Amniotic stem cell (primary cell): Measurements from ENCODE around the gene MTM1.

Source experiments
- DNase-seq: peaks from one replicate; lab custom pipeline; 2025; lab: John Stamatoyannopoulos, UW

Gene MTM1

GRCh38 chrX:150548684-150549083 is 19.7 kb upstream of the MTM1 start:
- DNase-seq: no peak

- no peak for DNase-seq
These were observed 16.5 kb upstream of the MTM1 start for GRCh38 chrX:150551963-150552362.

DNA sequence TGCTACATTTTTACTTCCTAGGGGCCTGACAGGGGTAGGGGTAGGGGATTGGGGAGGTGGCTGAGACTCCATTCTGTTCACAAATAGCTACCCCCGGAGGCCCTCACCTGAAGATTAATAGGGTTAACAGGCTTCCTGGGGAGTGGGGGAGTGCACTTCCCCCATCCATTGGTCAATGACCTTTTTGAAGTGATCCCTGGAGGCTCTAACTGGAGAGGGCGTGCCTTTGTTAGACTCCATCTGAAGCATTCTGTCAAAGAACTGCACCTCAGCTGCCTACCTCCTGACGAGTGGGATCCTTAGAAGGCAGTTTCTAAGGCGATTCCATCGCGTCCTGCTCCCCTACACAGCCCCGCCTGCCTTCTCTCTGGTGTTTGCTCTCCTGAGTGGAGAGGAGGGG is 10.0 kb upstream of the MTM1 start:
- DNase-seq: no peak

GRCh38 chrX:150564838-150565237 is 3.6 kb upstream of the MTM1 start:
- no peak for DNase-seq

DNA sequence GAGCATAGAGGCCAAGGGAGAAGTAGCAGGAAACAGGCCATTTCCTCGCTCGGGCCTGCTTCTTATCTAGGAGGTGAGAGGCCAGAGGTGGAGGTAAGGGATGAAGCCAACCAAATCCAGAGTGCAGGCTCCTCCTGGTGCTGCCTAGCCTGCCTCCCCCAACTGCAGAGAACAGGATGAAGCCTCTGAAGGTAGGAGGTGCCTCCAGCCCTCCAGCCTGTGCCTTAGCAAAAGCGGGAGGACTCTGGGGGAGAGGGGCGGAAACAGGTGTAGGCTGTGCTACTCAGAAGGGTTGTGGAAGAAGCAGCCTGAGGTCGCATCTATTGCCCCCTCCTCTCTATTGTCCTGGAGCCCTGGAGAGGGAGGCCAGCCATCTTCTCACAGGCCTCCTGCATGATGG is 2.9 kb upstream of the MTM1 start:
- no peak for DNase-seq

- DNase-seq: no peak
These were observed 1.7 kb upstream of the MTM1 start for GRCh38 chrX:150566734-150567182.

- no peak for DNase-seq
These were observed 639 bp upstream of the MTM1 start for GRCh38 chrX:150567645-150568319.

- no peak for DNase-seq
These were observed 695 bp downstream of the MTM1 start for GRCh38 chrX:150569155-150569477.

- DNase-seq: no peak
These were observed 2.1 kb downstream of the MTM1 start for GRCh38 chrX:150570512-150570911.

DNA sequence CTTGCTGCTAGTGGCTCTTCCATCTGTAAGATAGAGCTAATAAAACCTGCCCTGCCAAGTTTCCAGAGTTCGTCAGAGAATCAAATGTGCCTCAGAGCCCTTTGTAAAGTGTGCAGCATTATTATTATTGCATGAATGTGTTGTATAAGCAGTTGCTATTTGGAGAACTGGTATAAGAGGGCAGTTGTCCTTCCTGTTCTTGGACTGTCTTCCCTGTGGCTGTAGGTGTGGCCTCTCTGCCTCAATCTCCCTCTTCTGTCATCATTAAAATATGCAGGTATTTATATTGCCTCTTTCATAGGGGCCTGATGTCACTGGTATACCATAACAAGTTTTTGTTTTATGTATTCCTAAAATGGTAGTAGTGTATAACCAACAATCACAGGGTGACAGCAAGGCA is 3.8 kb downstream of the MTM1 start:
- DNase-seq: no peak

DNA sequence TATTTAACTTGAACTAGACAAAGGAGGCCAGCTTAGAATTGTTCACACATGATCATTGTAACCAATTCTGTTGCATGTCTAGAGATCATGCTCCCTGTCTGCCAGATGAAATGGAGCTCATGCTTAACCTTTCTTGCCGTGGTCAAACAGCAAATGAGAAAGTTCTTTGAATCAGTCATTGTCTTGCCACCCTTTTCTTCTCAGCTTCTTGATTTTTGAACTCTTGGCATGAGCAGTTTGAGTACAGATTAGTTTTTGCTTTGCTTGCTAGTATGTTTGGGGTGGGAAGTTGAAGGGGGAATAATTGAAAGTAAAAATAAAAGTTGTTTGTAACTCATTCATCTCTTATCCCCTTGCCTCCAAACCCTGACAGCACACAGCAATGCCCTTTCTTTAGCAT is 4.7 kb downstream of the MTM1 start:
- DNase-seq: no peak

DNA sequence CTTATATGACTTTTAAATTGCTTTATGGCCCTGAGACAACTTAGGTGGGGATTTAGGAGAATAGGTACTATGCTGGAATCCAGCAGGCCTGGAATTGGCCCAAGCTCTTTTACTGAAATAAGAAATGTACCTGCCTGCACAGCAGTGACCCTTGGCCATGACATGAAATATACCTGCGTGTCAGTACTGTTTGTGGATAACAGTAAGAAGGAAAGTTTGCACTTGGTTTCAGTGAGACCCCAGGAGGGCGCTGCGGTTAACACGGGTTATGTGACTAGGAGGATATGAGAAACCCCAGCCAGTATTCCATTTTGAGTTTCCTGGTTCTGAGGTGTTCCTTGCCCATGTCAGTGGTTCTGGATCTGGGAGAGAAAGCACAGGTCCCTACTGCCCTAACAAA is 5.3 kb downstream of the MTM1 start:
- no peak for DNase-seq

GRCh38 chrX:150574559-150575418 is 6.4 kb downstream of the MTM1 start:
- no peak for DNase-seq

DNA sequence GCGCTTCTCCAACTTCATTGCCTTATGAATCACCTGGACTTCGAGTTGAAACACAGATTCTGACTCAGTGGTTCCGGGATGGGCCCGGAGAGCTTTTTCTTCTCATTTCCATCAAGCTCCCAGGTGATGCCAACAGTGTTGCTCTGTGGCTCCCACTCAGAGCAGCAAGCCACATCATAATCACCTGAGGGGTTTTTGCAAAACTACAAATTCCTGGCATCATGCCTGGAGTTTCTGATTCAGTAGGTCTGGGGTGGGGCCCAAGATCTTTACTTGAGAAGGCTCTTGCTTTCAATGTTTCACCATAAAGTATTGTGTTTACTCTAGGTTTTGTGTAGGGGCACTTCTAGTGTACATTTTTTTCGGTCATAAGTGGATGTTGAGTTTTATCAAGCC is 7.0 kb downstream of the MTM1 start:
- peak; percentile 12 for DNase-seq

DNA sequence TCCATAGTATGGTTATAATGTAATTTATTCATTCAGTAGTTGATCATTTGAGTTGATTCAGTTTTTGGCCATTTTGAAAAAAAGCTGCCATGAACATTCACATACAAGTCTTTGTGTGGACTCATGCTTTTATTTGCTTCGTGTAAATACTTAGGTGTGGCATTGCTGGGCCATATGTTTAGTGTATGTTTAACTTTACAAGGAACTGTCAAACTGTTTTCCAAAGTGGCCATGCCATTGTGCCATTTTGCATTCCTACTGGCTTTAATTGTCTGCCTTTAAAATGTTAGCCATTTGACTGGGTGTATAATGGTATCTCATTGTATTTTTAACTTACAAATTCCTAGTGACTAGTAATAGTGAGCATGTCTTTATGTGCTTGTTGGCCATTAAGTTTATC is 8.8 kb downstream of the MTM1 start:
- DNase-seq: no peak

DNA sequence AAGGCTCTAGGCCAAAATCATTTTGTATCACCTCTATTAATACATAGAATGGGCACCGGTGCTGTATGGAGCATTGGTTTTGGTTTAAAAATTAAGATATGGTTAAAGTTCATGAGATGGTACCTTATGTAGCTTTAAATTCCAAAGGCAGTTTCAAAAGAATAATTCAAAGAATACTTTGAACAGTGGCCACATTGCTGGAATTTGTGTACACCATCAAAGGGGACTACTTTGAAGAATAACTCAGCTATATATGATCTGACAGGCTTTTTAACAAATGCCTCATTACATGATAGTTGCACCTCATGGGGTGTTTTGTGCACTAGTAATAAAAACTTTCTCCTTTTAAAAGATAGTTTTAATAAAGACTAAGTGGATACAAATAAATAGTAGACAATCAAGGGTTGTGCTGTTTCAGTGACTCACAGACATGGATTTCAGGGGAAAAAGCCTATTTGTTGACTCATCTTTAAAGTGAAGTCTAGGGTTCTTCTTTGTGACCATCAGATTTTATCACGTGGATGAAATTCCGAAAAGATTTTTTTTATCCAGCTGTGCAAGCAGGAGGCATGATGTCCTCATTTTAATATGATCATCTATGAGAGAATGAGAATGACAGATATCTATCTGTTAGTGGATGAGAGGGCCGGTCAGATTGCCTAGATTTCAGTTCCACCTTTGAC is 12.8 kb downstream of the MTM1 start:
- peak; percentile 1 for DNase-seq

DNA sequence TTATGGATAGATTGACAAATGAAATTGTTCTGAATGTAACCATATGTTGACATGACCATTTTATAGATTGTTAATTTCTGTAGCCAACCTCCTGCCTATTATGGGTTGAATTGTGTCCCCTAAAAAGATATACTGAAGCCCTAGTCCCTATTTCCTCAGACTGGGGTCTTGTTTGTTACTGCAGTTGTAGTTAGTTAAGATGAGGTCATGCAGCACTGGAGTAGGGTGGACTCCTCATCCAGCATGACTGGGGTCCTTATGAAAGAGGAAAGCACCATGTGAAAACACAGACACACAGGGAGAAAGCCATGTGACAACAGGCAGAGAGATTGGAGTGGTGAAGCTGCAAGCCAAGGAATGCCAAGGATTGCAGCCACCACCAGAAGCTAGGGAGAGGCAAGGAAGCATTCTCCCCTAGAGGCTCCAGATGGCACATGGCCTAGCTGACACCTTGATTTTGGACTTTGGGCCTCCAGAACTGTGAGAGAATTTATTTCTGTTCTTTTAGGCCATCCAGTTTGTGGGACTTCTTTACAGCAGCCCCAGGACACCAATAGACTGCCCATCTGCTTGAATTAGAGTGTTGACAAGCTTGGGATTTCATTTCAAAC is 14.0 kb downstream of the MTM1 start:
- no peak for DNase-seq

- no peak for DNase-seq
These were observed 19.4 kb downstream of the MTM1 start for GRCh38 chrX:150587585-150588503.

- DNase-seq: no peak
These were observed 26.2 kb downstream of the MTM1 start for GRCh38 chrX:150594584-150594983.

GRCh38 chrX:150599226-150599625 is 30.8 kb downstream of the MTM1 start:
- no peak for DNase-seq

GRCh38 chrX:150602296-150602695 is 33.9 kb downstream of the MTM1 start:
- no peak for DNase-seq

GRCh38 chrX:150602743-150603142 is 34.3 kb downstream of the MTM1 start:
- DNase-seq: no peak
